ENCODE data around the gene IFNA14. TPM values are rescaled to one million over a fixed set of nuclear protein-coding genes. Genes with fewer than 3 reads are reported as not detected.

Gene IFNA14
- total RNA-seq, 1 donor: not detected

Other genes starting within 250 kb of the IFNA14 start
- 25.4 TPM for gene HACD4, start 208.4 kb downstream of the IFNA14 start, total RNA-seq
- gene IFNB1, start 162.1 kb downstream of the IFNA14 start, total RNA-seq: 7.8 TPM
- 0.10 TPM for gene IFNW1, start 98.2 kb downstream of the IFNA14 start, total RNA-seq
- gene IFNA21, start 73.3 kb downstream of the IFNA14 start, total RNA-seq: not detected
- gene IFNA4, start 52.4 kb downstream of the IFNA14 start, total RNA-seq: not detected
- gene IFNA7, start 37.8 kb downstream of the IFNA14 start, total RNA-seq: not detected
- gene IFNA10, start 32.9 kb downstream of the IFNA14 start, total RNA-seq: not detected
- not detected for gene IFNA16, start 22.7 kb downstream of the IFNA14 start, total RNA-seq
- gene IFNA17, start 11.8 kb downstream of the IFNA14 start, total RNA-seq: not detected
- 0.10 TPM for gene IFNA5, start 65.3 kb upstream of the IFNA14 start, total RNA-seq
- gene KLHL9, start 95.4 kb upstream of the IFNA14 start, total RNA-seq: 22.0 TPM
- 0.10 TPM for gene IFNA6, start 110.9 kb upstream of the IFNA14 start, total RNA-seq
- gene IFNA13, start 128.1 kb upstream of the IFNA14 start, total RNA-seq: not detected
- 0.21 TPM for gene IFNA2, start 145.4 kb upstream of the IFNA14 start, total RNA-seq
- not detected for gene IFNA8, start 169.1 kb upstream of the IFNA14 start, total RNA-seq
- not detected for gene IFNA1, start 200.4 kb upstream of the IFNA14 start, total RNA-seq
- not detected for gene IFNE, start 242.3 kb upstream of the IFNA14 start, total RNA-seq